ENCODE measurements around the gene ANXA1. TPM values are rescaled to one million over a fixed set of nuclear protein-coding genes. Genes with fewer than 3 reads are reported as not detected.

The ANXA1 gene, protein sequence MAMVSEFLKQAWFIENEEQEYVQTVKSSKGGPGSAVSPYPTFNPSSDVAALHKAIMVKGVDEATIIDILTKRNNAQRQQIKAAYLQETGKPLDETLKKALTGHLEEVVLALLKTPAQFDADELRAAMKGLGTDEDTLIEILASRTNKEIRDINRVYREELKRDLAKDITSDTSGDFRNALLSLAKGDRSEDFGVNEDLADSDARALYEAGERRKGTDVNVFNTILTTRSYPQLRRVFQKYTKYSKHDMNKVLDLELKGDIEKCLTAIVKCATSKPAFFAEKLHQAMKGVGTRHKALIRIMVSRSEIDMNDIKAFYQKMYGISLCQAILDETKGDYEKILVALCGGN
- 10 to 100 TPM; 21.8 to 34.1 TPM for total RNA-seq
- long read RNA-seq, transcript ANXA1-201 (13 exons, 1,509 nt) = major isoform, 33 of 35 reads
- long read RNA-seq, partial matches to known transcripts = 0 of 35 reads
- long read RNA-seq, other reads (novel, unspliced or antisense) = 2 of 35 reads

DNA sequence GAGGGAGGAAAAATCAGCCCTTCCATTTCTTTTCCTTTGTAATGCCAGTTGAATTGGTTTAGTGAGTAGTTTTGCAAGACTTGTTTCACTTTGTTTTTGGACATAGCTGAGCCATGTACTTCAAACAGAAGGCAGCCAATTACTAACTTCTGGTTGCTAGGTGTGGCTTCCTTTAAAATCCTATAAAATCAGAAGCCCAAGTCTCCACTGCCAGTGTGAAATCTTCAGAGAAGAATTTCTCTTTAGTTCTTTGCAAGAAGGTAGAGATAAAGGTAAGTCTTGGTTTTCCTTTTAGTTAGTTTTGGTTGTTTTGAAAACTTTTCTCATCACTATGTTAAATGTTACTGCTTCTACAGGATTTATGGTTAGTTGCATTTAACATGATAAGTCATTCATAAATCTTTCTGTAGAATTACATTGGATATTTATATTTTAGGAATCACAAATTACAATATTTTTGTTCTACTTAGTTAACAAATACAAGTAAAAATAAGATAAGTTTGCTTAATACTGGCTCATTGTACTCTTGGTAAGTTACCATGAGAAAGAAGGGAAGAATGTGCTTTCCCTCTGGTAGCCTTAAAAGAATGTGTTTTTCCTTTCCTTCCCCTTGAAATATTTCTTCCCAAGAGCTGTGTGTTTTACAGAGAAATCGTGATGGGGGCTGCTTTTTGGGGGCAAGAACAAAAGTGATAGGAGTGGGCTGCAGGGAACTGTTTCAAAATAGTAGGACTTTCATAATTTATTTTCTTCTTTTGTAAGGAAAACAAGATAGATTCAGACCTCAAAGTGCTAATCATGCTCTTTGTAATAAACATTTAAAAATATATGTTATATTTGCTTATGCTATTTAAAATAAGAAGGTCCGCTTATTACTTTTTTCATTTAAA, at the start of gene ANXA1:
Gene ANXA1 (plus strand): TSS at position 213 of the 890 bp plus-strand sequence. CDS start 6,671 bp downstream, outside the sequence.
- no peak for DNase-seq
- ATAC-seq = peak; percentile 88
- intact Hi-C loops (cut with DNase I, micrococcal nuclease) = no loop called here

GRCh38 chr9:73104342-73104741, 47.3 kb upstream of the ANXA1 start:
- no peak for ATAC-seq
- intact Hi-C loops (cut with DNase I, micrococcal nuclease) = no loop called here
- no peak for DNase-seq

GRCh38 chr9:73104921-73105320, 46.7 kb upstream of the ANXA1 start:
- intact Hi-C loops (cut with DNase I, micrococcal nuclease) = loop anchor here in 1 of 2 donors (5.0 kb wide), 1 partner anchor 77 kb away; no protein-coding TSS in a partner anchor
- no peak for DNase-seq
- no peak for ATAC-seq

GRCh38 chr9:73107489-73108069, 44.1 kb upstream of the ANXA1 start:
- peak; percentile 78 for ATAC-seq
- intact Hi-C loops (cut with DNase I, micrococcal nuclease) = loop anchor here in 1 of 2 donors (5.0 kb wide), 1 partner anchor 75 kb away; no protein-coding TSS in a partner anchor
- DNase-seq = peak; percentile 32 to 71

- intact Hi-C loops (cut with DNase I, micrococcal nuclease) = loop anchor here in 1 of 2 donors (10.0 kb wide), 1 partner anchor 71 kb away; no protein-coding TSS in a partner anchor
- DNase-seq (no peak), ATAC-seq (no peak)
These were observed 37.6 kb upstream of the ANXA1 start for GRCh38 chr9:73114058-73114457.

DNA sequence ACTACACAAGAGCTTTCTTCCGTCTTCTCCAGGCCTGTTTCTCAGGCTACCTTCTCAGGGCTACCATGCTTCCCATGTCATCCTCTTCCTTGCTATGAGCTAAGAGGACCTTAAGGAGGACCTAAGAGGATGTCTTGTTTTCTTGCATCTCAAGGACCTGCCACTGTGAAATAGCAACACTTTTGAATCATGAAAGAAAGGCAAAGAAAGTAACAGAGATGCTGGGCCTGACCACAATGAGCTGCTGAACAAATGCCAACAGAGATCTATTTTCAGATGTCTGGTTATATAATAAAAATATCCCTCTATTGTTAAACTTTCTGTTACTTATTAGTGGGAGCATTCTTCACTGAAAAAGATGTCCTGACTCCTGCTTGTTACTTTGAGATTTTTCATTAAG, 36.7 kb upstream of the ANXA1 start:
- intact Hi-C loops (cut with DNase I, micrococcal nuclease) = loop anchor here in 1 of 2 donors (10.0 kb wide), 1 partner anchor 70 kb away; no protein-coding TSS in a partner anchor
- DNase-seq (no peak), ATAC-seq (no peak)

- ATAC-seq (no peak), DNase-seq (no peak)
- intact Hi-C loops (cut with DNase I, micrococcal nuclease) = loop anchor here in 1 of 2 donors (10.0 kb wide), 1 partner anchor 69 kb away; no protein-coding TSS in a partner anchor
These were observed 35.6 kb upstream of the ANXA1 start for GRCh38 chr9:73116031-73116430.

GRCh38 chr9:73116880-73117279, 34.8 kb upstream of the ANXA1 start:
- intact Hi-C loops (cut with DNase I, micrococcal nuclease) = loop anchor here in 1 of 2 donors (10.0 kb wide), 1 partner anchor 68 kb away; no protein-coding TSS in a partner anchor
- no peak for ATAC-seq
- DNase-seq = no peak

DNA sequence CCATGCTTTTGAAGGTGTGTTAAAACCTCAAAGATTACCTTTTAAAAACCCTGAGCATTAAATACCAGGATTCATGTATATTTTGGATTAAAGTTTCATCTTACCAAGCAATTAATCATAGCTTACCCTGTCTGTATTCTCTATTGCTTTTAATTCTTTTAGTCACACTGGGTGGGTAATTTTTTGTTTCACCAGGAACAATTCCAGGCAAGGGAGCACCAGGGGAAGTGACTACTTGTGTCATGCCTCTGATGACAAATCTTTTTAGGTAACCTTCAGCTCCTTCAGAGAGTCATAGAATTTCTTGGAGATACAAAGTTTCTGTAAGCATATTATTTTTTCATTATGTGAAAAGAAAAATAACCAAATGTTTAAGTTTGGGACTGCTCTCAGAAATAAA, 33.4 kb upstream of the ANXA1 start:
- ATAC-seq (no peak), DNase-seq (no peak)
- intact Hi-C loops (cut with DNase I, micrococcal nuclease) = loop anchor here in 1 of 2 donors (10.0 kb wide), 1 partner anchor 67 kb away; no protein-coding TSS in a partner anchor

GRCh38 chr9:73118898-73119554, 32.6 kb upstream of the ANXA1 start:
- ATAC-seq = no peak
- no peak for DNase-seq

DNA sequence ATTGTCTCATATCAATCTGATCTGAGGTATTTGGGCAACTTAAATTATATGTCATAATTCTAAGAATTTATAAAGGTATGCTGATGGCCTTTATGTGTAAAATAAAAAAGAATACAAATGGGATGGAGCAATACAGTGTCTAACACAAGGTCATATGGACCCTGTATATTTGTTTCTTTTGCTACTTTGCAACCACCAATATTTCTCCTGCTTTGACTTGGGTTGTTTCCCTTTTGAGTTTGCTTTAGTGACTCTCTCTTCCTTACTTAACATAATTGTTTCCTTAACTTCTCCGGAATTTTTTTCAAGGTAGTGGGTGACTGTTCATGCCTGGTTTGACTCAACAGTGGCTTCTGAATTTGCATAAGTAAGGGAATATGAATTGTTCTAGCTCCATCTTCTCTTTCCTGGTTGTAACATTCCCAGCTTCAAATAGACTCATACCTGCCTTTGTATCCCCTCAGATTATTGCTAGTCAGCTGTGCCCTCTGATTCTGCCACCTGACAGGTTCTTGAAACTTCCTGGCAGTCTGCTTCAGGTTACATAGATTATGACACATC, 30.2 kb upstream of the ANXA1 start:
- intact Hi-C loops (cut with DNase I, micrococcal nuclease) = no loop called here
- DNase-seq (no peak), ATAC-seq (no peak)

More at GRCh38 chr9:73118898-73119554, 32.6 kb upstream of the ANXA1 start:
- intact Hi-C loops (cut with DNase I, micrococcal nuclease) = loop anchor here in 1 of 2 donors (10.0 kb wide), 1 partner anchor 66 kb away; no protein-coding TSS in a partner anchor

DNA sequence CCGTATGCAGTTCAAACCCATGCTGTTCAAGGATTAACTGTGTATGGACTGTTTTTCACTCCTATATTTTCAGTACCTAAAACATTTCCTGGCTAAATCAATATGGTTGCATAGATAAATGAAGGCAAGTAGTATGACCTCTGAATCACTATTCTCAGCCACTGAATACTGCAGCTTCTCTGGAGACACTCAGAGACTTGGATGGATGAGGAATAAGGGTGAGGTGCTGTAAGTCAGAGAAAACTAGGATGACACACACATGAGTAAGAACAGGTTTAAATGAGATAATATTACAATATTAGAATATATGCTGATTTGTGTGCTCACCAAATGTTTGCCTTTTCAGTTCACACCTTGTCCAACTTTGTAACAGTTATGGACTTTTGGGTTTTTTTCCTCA, 26.0 kb upstream of the ANXA1 start:
- intact Hi-C loops (cut with DNase I, micrococcal nuclease) = no loop called here
- ATAC-seq (no peak), DNase-seq (no peak)

DNA sequence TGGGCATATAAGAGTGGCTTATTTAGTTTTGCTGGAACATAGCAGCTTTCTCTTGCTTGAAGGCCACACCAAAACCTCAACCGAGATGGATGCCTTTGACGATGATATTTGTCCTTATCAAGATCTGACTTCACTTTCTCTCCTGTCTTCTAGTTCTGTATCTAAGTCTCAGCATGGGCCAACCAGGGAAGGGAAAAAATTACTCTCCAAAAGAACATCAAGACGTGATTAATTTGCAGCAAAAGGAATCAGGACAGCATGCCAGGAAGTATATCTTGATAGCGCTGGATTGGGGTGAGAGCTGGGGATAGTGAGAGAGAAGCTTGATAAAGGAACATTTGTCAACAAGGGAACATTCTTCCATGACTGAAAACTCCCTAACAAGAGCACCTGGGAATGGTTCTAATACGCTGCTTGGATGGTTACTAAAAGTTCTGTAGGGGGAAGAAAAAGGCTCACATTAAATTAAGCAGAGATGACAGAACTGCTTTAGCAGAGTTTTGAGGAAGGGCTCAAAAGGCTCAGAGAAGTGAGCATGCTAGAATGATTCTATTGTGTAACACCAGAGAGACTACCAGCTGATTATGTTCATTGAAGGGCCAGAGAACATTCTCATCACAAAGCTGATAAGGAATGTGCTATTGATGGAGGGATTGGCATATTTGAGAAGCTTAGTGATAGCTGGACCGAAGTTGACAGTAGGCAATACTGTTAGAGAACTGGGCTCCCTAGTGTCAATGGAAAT, 21.6 kb upstream of the ANXA1 start:
- DNase-seq (no peak), ATAC-seq (no peak)
- intact Hi-C loops (cut with DNase I, micrococcal nuclease) = no loop called here

DNA sequence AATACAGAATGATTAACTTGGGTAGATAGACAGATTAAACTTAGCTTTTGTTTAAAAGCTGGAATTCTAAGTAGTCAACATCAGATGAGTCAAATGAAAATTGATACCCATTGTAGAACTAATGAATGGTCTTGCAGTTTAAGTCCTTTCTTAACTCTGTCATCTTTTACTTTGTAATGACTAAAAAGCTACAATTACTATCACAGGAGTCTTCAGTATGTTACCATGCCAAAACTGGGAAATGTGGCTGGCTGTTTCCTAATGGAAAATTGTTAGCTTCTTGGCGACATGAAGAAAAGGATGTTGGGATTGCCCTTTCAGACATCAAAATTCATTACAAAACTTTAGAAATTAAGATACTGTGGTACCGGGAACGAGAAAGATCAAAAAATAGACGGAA, 20.2 kb upstream of the ANXA1 start:
- ATAC-seq = no peak
- no peak for DNase-seq
- intact Hi-C loops (cut with DNase I, micrococcal nuclease) = no loop called here

DNA sequence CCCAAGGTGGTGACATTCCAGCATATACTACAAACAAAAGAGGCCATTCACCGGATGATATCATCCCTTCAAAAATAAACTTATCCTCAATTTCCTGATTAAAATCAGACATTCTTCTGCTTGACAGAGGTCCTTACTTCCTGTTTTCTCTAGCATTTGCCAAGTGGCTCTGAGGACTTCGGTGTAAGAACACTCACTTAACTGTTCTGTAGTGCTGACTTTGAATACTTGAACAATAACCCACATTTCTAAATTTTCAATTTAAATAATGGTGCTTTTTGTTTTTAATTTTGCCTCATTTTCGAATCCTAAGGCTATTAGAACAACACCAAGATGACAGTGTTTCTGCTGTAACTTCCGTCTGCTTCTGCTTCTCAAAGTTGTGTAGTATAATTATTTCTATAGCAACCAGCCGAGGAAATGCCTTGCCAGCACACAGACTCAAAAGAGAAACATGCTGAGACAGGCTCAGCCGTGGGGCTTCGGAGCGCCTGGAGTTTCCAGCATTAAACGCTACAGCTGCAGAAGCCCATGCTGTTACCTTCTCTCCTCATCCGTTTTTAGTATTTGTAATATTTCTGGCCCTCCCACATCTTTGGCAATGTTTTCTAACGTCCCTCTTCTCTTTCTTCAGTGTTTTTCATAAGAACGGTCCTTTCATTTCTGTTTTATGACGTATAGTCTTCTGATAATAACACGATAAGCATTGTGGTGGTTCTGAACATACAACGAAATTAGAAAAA, 19.5 kb upstream of the ANXA1 start:
- intact Hi-C loops (cut with DNase I, micrococcal nuclease) = no loop called here
- DNase-seq (peak; percentile 52 to 64), ATAC-seq (peak; percentile 93)

DNA sequence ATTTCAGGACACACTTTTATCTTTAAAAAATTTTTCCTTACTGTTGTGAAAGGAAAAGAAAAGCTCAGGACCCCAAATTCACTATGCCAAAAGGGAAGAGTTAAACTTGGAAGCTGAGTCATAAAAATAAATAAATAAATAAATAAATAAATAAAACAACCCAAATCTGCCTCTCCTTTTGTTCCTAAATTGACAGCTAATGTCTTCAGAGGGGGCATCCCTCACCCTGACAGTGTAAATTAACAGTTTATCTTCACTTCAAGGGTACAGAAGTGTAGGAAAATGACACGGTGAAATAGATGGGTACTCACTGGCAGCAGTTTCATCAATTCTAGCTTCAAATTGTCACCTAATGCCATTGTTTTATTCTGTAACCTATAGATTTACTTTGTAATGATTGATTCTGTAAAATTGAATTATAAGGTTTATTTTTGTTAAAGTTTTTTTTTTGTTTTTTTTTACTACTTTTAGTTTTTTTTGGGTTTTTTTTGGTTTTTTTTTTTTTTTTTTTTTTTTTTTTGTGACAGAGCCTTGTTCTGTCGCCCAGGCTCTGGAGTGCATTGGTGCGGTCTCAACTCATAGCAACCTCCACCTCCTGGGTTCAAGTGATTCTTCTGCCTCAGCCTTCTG, 18.5 kb upstream of the ANXA1 start:
- intact Hi-C loops (cut with DNase I, micrococcal nuclease) = no loop called here
- ATAC-seq (no peak), DNase-seq (no peak)
